DMS153 treated with DMSO at 0.1 percent for 48 hours (cell line): Measurements from ENCODE around the gene TMEM130.
A peak's percentile ranks its signal among the peaks of the same experiment; 100 is the strongest.
"Not testable (repeated sequence)": the region's sequence is repeated elsewhere in the genome, so short reads cannot be mapped to it uniquely, and the experiment has no call there.

Source experiments
- DNase-seq: peaks from one replicate; lab custom pipeline; 2025; ENCODE audit not compliant: unreplicated experiment; lab: John Stamatoyannopoulos, UW

The TMEM130 gene

GRCh38 chr7:98842552-98842951 is 27.3 kb downstream of the TMEM130 start:
- not testable (repeated sequence) for DNase-seq

DNA sequence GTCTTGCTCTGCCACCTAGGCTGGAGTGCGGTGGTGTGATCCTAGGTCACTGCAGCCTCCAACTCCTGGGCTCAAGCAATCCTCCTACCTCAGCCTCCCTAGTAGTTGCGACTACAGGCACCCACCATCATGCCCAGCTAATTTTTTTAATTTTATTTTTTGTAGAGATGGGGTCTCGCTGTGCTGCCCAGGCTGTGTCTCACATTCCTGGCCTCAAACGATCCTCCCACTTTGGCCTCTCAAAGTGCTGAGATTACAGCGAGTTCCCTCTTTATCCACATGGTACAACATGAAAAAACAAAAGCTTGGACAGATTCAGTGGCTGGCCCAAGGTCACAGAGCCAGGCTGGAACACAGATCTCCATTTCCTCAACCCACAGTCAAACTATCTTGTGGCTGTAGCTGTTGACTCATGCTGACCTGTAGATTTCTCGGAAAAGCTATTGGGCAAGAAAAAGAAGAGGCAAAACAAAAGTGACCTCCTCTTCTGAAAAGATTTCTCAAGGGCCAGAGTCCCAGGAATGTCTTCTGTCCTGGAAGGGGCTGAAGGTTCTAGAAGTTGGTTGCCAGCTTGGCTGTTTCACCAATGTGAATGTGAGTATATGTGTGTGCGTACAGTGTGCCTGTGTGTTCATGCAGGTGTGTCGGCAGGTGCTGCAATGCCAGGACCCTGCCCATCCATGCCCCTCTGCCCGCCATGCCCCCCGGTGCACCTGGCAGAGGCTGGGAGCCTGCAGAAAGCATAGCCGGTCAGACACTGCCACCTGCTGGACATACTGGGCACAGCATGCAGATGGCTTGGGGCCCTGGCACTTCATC is 28.4 kb downstream of the TMEM130 start:
- peak; percentile 22 for DNase-seq

DNA sequence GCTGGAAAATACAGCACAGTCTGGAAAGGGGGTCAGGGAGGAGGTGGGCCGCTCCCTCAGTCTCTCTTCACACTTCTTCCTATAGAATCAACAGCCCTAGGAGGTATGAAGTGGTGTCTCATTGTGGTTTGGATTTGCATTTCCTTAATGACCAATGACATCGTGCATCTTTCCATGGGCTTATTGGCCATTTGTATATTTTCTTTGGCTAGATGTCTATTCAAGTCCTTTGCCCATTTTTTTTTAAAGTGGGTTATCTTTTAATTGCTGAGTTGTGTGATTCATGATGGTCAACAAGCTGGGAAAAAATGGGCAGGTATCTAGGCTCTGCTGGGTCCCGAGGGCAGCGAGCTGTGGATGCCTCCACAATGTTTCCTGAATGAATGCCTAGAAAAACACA is 29.1 kb downstream of the TMEM130 start:
- DNase-seq, result no peak

GRCh38 chr7:98840096-98840495 is 29.7 kb downstream of the TMEM130 start:
- DNase-seq, result no peak

GRCh38 chr7:98837630-98837972 is 32.2 kb downstream of the TMEM130 start:
- no peak for DNase-seq

GRCh38 chr7:98836811-98837629 is 32.8 kb downstream of the TMEM130 start:
- peak; percentile 60 for DNase-seq

- DNase-seq, result no peak
Measured at GRCh38 chr7:98834949-98835348, 34.9 kb downstream of the TMEM130 start.

GRCh38 chr7:98833022-98833421 is 36.8 kb downstream of the TMEM130 start:
- no peak for DNase-seq

- DNase-seq, result no peak
Measured at GRCh38 chr7:98831641-98832221, 38.1 kb downstream of the TMEM130 start.

DNA sequence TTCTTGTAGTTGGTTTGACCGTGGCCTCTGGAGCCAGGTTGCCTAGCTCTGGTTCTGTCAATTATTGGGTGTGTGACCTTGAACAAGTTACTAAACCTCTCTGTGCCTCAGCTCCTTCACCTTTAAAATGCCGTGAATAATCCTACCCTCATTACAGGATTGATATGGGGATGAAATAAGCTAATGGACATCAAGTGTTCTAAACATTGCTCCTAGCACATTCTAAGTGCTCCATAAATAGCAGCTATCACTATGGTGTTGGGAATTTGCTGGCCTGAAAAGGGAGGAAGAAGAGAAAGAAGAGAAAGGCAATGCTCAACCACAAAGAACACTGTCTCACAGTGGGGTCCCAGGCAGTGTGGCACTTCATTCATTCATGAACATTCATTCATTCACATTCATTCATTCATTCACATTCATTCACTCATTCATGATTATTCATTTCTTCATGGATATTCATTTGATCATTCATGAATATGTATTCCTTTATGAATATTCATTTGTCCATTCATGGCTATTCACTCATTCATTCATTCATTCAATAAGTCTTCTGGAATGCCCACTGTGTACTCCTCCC is 38.8 kb downstream of the TMEM130 start:
- no peak for DNase-seq

- no peak for DNase-seq
Measured at GRCh38 chr7:98828368-98828767, 41.4 kb downstream of the TMEM130 start.

DNA sequence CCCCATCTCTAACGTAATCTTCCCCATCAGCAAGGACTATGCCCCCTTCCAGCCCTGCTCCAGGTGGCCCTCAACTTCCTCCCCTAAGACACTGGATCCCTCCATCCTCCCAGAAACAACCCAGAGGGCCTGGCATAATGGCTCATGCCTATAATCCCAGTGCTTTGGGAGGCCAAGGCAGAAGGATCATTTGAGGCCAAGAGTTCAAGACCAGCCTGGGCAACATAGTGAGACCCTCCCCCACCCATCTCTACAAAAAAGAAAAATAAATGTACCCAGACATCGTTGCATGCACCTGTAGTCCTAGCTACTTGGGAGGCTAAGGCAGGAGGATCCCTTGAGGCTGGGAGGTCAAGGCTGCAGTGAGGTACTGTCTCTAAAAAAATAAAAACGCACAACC is 42.6 kb downstream of the TMEM130 start:
- no peak for DNase-seq

DNA sequence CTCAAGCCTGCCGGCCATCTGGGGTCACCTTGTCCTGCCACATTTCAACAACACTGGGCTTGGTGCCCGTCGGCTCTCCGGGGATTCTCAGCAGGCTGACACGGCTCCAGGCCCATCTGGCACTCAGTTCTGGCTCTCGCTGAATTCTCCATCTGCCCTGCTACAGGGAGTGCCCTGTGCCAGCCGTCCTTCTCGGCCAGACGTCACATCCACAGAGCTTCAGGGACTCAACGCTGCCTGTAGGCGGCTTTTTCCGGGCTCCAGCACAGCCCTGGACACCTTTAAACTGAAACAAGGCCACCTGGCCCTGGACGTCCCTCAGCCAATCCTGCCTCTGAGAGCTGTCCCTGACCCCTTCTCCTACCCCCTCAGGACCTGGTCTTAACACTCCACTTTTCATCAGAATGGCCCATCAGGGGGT is 43.0 kb downstream of the TMEM130 start:
- peak; percentile 41 for DNase-seq

DNA sequence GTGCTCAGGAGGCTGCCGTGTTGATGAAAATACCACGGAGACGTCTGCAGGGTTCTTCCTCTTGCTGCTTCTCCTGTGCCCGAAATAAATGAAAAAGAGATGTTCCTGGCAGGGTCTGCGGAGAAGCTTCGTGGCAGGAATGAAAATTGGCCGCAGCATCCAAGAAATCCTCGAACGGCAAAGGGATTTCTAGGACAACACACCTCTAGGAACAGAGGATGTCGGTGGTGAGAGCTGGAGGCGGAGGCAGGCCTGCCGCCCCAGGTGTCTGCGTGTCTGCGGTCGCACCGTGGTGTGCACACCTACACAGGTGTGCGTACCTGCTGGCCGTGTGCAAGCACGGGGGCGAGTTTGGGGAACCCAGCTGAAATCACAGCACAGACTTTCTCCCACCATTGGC is 43.4 kb downstream of the TMEM130 start:
- DNase-seq, result no peak

DNA sequence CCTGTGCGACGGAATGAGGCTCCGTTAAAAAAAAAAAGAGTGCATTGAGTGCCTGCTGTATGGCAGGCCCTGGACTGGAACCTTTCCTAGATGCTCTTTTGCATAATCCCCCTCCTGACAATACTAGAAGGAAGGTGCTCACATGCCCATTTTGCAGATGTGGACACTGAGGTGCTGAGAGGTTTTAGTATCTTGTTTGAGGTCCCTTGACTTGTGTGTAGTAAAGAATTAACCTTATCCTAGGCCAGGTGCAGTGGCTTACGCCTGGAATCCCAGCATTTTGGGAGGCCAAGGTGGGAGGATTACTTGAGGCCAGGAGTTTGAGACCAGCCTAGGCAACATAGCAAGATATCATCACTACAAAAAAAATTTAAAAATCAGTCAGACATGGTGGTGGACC is 46.6 kb downstream of the TMEM130 start:
- DNase-seq, result no peak

DNA sequence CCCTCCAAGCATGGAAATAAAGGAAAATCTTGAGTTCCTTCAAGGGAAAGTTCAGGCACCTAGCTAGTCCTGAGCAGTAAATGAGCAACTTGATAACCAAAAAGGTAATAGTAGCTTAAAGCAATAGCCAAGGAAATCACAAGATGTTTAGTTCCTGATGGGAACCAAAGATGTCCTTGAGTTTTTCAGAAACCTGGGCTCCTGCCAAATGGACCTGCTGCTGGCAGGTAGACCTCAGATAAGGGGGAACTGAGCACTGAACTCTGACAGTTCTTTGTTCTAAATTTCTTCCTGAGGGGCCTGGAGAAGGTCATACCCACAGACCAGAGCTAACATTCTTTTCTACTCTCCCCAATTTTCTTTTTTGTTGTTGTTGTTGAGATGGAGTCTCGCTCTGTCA is 48.5 kb downstream of the TMEM130 start:
- no peak for DNase-seq

GRCh38 chr7:98816967-98817710 is 52.7 kb downstream of the TMEM130 start:
- no peak for DNase-seq

- no peak for DNase-seq
Measured at GRCh38 chr7:98816241-98816640, 53.6 kb downstream of the TMEM130 start.

DNA sequence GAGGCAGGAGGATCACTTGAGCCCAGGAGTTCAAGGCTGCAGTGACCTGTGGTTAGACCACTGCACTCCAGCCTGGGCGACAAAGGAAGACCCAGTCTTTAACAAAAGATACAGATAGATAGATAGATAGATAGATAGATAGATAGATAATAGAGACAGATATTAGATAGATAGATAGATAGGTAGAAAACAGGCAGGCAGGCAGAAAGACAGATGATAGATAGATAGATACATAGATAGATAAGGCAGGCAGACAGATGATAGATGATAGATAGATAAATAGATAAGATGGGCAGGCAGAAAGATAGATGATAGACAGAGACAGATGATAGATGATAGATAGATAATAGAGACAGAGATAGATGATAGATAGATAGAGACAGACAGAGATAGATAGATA is 54.5 kb downstream of the TMEM130 start:
- no peak for DNase-seq

DNA sequence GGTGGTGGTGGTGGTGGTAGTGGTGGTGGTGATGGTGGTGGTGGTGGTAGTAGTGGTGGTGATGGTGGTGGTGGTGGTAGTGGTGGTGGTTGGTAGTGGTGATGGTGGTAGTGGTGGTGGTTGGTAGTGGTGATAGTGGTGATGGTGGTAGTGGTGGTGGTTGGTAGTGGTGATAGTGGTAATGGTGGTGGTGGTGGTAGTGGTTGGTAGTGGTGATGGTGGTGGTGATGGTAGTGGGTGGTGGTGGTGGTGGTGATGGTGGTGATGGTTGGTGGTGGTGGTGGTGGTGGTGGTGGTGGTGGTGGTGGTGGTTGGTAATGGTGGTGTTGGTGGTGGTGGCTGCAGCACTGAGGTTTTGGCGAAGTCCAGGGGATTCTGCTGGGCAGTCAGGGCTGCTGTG is 58.5 kb downstream of the TMEM130 start:
- DNase-seq, result no peak
